Suppressor macrophage treated with lipopolysaccharide for 4 hours (primary cell): ENCODE measurements around the gene SESTD1.

ENCODE experiments used
- DNase-seq: peaks from one replicate; pipeline ENCODE4 v3.0.0-alpha.2; 2020

Gene SESTD1

DNA sequence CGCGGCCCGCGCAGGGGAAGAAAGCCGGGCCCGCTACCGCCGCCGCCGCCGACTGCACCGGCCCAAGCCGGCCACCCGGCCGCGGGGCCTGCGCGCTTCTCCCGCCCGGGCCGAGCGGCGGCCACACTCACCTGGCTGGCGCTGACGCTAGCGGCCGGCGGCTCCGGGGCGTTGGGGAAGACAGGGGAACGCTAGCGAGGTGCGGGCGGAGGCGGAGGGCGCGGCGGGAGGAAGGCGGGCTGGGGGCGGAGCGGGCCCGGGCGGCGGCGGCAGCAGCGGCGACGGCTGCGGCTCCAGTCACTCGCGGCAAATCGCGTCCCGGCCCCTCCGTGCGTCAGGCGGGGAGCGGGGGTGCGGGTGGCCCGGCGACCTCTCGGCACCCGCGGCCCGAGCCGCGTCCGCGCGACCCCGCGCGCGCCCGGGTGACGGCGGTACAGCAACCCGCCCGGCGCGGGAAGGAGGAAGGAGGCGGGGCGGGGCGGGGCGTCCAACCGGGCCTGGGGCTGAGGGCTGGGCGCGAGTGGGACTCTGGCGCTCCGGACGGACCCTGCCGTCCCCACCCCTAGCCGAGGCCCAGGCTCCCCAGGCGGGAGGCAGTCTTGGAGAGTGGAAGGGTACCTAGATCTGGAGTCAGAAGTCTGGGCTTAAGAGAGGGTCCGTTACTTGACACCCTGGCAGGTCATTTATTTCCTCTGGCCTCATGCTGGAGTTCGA is at the start of gene SESTD1:
Gene SESTD1, minus strand, starts transcription at position 465 of the 714 bp plus-strand sequence. CDS start 72,991 bp downstream, outside the sequence.
- DNase-seq, result peak; percentile 74

GRCh38 chr2:179313057-179313456 is 48.4 kb upstream of the SESTD1 start:
- DNase-seq, result no peak

GRCh38 chr2:179311101-179311500 is 46.5 kb upstream of the SESTD1 start:
- DNase-seq, result no peak

GRCh38 chr2:179307616-179308371 is 43.2 kb upstream of the SESTD1 start:
- DNase-seq, result no peak

GRCh38 chr2:179305125-179305524 is 40.5 kb upstream of the SESTD1 start:
- no peak for DNase-seq

- no peak for DNase-seq
These were observed 39.8 kb upstream of the SESTD1 start for GRCh38 chr2:179304424-179304823.

- no peak for DNase-seq
These were observed 38.3 kb upstream of the SESTD1 start for GRCh38 chr2:179302764-179303571.

DNA sequence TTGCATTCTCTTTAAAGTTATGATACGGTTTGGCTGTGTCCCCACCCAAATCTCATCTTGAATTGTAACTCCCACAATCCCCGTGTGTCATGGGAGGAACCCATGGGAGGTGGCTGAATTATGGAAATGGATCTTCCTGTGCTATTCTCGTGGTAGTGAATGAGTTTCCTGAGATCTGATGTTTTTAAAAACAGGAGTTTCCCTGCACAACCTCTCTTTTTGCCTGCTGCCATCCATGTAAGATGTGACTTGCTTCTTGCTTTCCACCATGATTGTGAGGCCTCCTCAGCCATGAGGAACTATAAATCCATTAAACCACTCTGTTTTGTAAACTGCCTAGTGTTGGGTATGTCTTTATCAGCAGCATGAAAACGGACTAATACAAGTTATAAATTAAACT is 37.5 kb upstream of the SESTD1 start:
- DNase-seq, result no peak

DNA sequence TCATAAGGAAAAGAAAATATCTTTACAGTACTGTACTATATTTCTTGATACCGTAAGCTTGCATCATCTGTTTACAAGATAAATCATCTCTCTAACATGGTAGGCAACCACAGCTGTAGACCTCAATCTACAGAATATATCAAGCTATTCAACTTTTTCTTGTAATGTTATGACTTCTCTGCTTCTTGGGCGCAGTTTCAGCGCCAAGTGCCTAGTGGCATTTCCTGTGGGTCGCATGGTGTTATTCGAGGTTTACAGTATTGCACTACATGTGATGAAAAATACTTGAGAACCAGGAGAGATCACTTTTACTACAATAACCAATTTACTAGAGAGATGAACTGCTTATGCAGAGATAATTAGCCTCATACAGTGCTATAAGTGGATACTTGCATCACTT is 34.0 kb upstream of the SESTD1 start:
- DNase-seq, result no peak

- no peak for DNase-seq
These were observed 33.3 kb upstream of the SESTD1 start for GRCh38 chr2:179297927-179298326.

DNA sequence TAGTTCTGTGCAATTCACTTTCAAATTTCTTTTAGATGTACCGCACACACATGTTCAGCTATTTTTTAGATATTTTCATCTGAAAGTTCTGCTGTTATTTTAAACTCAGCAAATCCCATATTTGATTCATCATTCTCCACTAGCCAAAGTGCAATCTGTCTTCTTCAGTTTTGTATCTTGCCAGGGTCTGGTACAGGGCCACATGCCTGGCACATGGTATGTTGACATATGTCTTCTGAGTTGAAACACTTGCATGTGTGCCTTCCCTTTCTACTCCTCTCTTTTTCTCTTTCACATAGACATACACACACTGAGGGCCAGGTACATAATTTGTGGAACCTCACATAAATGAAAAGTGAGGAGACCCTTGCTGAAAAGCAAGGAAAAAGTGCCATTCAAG is 25.7 kb upstream of the SESTD1 start:
- DNase-seq, result no peak

- no peak for DNase-seq
These were observed 20.4 kb upstream of the SESTD1 start for GRCh38 chr2:179285060-179285459.

DNA sequence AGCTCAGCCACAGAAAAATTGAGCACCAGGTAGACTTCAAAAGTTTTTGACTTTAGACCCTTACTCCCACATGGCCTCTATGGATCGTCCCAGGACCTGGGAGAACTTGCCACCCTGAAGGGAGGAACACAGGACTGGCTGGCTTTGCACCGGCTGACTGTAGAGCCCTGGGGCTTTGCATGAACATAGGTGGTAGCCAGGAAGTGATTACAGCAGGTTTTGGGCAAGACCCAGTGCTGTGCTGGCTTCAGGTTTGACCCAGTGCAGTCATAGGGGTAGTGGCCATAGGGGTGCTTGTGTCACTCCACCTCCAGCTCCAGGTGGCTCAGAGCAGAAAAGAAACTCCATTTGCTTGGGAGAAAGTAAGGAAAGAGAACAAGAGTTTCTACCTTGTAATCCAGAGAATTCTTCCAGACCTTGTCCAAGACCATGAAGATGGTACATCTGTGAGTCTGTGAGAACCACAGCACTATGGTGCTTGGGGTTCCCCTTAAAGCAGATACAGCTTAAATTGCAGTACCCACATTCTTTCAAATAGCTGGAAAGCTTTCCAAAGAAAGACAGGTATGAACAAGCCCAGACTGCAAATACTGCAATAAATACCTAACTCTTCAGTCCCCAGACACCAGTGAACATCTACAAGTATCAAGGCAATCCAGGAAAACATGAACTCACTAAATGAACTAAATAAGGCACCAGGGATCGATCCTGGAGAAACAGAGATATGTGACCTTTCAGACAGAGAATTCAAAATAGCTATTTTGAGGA is 13.0 kb upstream of the SESTD1 start:
- DNase-seq, result no peak

DNA sequence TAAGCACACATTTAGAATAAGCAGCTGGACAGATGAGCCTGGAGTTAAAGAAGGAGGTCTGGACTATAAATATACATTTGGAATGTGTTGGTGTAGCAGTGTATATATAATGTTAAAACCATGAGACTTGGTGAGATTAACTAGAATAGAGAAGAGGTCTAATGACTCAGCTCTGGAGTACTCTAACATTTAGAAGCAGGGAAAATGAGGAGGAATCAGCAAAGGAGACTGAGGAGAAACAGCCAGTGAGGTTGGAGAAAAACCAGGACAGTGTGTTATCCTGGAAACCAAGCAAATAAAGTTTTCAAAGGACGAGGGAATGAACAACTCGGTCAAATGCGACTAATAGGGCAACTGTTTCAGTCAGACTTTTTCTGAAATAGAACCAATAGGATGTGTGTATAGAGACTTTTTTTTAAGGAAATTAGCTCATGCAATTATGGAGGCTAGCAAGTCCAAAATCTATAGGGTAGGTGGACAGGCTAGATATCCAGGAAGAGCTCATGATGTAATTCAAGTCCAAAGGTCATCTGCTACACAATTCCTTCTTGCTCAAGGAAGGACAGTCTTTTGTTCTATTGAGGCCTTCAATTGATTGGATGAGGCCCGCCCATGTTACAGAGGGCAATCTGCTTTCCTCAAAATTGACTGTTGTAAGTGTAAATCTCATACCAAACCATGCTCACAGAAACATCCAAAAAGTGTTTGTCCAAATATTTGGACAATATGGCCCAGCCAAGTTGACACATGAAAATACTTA is 10.8 kb upstream of the SESTD1 start:
- DNase-seq, result no peak

DNA sequence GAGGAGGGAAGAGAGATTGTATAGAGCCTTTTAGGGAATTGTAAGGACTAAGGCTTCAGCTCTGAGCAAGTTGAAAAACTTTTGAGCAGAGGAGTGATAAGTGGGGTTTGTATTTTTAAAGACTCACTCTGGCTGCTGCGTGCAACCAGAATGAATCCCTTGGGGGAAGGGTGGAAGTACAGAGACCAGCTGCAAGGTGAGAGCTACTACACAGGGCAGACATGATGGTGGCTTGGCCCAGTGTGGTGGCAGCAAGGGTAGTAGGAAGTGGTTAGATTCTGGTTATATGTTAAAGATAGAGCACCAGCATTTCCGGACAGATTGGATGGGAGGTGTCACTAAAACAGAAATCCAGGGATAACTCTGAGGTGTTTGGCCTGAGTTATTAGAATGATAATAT is 10.1 kb upstream of the SESTD1 start:
- no peak for DNase-seq

DNA sequence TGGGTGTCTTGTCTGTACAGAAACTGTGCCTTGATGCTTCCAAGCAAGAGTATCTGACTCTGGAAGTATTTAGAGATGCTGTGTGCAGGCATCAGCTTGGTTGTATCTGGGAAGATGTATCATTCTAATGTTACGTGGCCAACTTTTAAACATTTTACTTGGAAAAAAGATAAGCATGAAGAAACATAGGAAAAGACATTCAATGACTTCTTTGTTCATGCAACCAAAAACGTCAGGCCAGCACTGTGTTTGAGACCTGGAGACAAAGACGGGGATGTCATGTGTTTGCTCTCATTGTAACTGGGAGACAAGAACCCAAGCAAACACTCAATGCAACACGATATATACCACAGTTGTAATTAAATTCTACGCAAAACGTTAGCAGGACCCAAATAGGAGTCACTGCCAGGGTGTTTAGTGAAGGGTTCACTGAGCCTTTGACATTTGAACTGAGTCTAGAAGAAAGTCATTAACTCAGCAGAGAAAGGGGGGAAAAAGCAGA is 8.9 kb upstream of the SESTD1 start:
- DNase-seq, result no peak

DNA sequence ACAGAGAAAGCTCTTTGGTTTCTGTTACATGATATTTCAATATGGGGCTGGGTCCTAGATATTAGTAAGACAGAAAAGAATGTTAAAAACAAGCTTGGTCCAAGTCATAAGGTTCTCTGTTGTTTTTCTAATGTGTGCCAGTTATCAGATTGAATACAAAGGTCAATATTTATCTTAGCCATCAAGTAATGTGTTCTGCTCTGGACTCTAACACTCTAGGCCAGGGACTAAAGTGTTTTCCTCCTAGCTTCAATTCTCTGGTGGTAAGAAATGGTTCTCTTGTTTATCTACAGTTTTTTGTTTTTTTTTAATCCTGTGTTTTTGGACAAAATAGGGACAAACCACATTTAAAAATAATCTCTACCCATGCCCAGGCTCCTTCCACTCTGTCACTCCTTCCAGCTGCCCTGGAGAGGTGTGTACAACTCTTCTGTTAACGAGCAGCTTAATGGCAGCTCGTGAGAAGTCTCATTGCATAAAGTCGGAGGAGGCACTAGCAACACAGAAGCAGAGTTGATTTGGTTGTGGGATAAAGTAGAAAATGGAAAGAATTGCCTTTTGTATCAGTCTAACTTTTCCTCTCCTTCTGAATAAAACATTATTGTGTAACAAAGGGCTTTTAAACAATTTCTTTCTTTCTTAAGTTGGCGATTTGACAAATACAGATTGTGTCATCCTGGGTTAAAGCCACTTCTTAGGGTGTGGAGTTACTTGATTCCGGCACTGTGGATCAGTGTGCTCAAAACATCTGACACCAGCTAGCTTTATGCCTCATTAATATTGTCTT is 8.0 kb upstream of the SESTD1 start:
- DNase-seq, result peak; percentile 18

DNA sequence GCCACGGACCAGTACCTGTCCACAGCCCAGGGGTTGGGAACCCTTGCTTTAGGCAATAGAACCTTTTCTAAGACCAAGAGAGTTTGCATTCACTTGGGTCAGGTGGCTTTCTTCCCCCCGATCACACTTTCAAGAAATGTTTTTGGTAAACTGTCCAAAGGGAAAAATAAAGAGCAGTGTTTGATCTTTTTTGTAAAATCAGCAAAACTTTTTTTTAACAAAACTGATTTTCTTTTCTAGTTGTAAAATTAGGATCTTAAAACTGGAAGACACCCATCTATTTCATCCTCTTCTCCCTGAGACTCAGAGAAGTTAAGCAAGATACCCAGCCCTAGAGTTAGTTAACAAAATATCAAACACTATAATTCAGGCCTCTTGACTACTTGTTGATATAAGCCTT is 6.1 kb upstream of the SESTD1 start:
- no peak for DNase-seq

GRCh38 chr2:179268277-179268925 is 3.8 kb upstream of the SESTD1 start:
- peak; percentile 75 for DNase-seq

- DNase-seq, result no peak
These were observed 1.6 kb upstream of the SESTD1 start for GRCh38 chr2:179266271-179266670.
